Glutamatergic neuron (in vitro differentiated cells): Measurements from ENCODE around the gene HNRNPR. TPM values are rescaled to one million over a fixed set of nuclear protein-coding genes. Genes with fewer than 3 reads are reported as not detected.

Experiments
- total RNA-seq: library from RNA; stranded (reverse); fragmentation: NEBNext Ultra II Directional; extraction: Animal tissue kit (Norgen Biotek cat#: 25700); gene quantifications from one replicate; pipeline ENCODE4 v1.2.1, GENCODE V29; 2021; ENCODE audit not compliant: unreplicated experiment

Gene HNRNPR
- total RNA-seq, 1 donor from 2014 or later = 189 TPM

Other genes starting within 250 kb of the HNRNPR start
- 32.0 TPM for gene LUZP1, start 175.4 kb downstream of the HNRNPR start, total RNA-seq
- gene HTR1D, start 126.8 kb downstream of the HNRNPR start, total RNA-seq = 0.20 TPM
- 13.3 TPM for gene ZNF436, start 25.6 kb upstream of the HNRNPR start, total RNA-seq
- gene TCEA3, start 80.5 kb upstream of the HNRNPR start, total RNA-seq = 0.83 TPM
- 53.5 TPM for gene ASAP3, start 139.9 kb upstream of the HNRNPR start, total RNA-seq
- 5.4 TPM for gene E2F2, start 186.9 kb upstream of the HNRNPR start, total RNA-seq
- gene ID3, start 215.2 kb upstream of the HNRNPR start, total RNA-seq = 10.9 TPM